A549 (cell line): ENCODE data around the gene BOLA1.

Experiments
- CBX8 ChIP-seq: fragments of 200-600 bp; sonication (generic); IDR thresholded peaks from 2 replicates; pipeline ENCODE4 v1.6.1; 2016
- CHD2 ChIP-seq: fragments of 150-350 bp; IDR thresholded peaks from 2 replicates; pipeline ENCODE4 v1.6.1; 2014; ENCODE audit warnings: low read length; ENCODE audit not compliant: partially characterized antibody
- HDAC2 ChIP-seq: fragments of 200-600 bp; sonication (generic); IDR thresholded peaks from 2 replicates; pipeline ENCODE4 v1.6.1; 2016
- JUN ChIP-seq, 2 experiments: fragments of >200 bp; sonication (Bioruptor Twin); formaldehyde crosslinking; IDR thresholded peaks; 2 replicates in 1 of 2; 3 replicates in 1 of 2; pipeline ENCODE4 v1.6.1; 2016 to 2017
- KDM1A ChIP-seq: fragments of 200-600 bp; sonication (generic); IDR thresholded peaks from 2 replicates; pipeline ENCODE4 v1.6.1; 2016; ENCODE audit warnings: low read depth, mild to moderate bottlenecking
- MAZ ChIP-seq: fragments of 150-350 bp; IDR thresholded peaks from 2 replicates; pipeline ENCODE4 v1.6.1; 2014; ENCODE audit warnings: antibody characterized with exemption, low read depth, low read length, borderline replicate concordance
- POLR2A ChIP-seq: IDR thresholded peaks from 2 replicates; pipeline ENCODE4 v1.6.1; 2012; ENCODE audit warnings: mild to moderate bottlenecking, low read length
- RFX5 ChIP-seq: fragments of 450-650 bp; IDR thresholded peaks from 2 replicates; pipeline ENCODE4 v1.7.1; 2014; ENCODE audit warnings: antibody characterized with exemption, mild to moderate bottlenecking, moderate library complexity
- SMC3 ChIP-seq: fragments of >200 bp; sonication (Bioruptor Twin); formaldehyde crosslinking; IDR thresholded peaks from 3 replicates; pipeline ENCODE4 v1.6.1; 2018; ENCODE audit warnings: inconsistent platforms
- ZSCAN20 ChIP-seq: fragments of 250-450 bp; sonication (Bioruptor Pico); IDR thresholded peaks from 2 replicates; pipeline ENCODE4 v1.8.0; 2022; ENCODE audit warnings: mild to moderate bottlenecking, moderate library complexity
- TF ChIP-seq, protein P1 (sequence below): fragments of >200 bp; sonication (Bioruptor Twin); formaldehyde crosslinking; IDR thresholded peaks from 3 replicates; pipeline ENCODE4 v1.5.1; 2016
- TF ChIP-seq, protein P2 (sequence below): fragments of 450-650 bp; IDR thresholded peaks from 2 replicates; pipeline ENCODE4 v1.6.1; 2014; ENCODE audit warnings: antibody characterized with exemption
- TF ChIP-seq, protein P3 (sequence below): IDR thresholded peaks from 2 replicates; pipeline ENCODE4 v1.6.1; 2012

DNA sequence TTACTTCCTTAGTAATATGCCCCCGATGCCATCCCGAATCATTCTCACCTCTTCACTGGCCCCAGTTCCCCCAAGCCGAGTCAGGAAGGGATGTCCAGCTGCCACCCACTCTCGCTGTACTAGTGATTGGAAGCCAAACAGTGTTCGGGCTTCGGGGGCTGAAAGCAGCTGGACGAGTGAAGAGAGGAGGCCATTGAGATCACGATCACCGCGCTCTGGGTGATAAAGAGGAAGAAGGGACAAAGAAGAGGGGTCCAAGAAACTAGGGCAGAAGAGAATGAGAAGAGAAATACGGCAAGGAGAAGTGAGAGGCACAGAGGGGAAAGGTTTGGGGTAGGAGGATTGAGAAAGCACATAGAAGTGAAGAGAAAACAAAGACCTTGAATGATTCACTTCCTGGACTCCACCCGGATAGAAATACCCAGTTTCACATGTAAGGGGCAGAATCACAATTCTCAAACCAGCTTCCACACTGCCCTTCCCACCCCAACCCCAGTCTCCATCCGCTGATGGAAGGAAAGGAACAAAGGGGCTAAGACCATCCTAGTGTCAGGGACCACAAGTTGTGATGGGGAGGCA, 31.9 kb downstream of the BOLA1 start:
- TF ChIP-seq RFX5: no peak
- TF ChIP-seq CHD2: no peak
- TF ChIP-seq, protein P1, sequence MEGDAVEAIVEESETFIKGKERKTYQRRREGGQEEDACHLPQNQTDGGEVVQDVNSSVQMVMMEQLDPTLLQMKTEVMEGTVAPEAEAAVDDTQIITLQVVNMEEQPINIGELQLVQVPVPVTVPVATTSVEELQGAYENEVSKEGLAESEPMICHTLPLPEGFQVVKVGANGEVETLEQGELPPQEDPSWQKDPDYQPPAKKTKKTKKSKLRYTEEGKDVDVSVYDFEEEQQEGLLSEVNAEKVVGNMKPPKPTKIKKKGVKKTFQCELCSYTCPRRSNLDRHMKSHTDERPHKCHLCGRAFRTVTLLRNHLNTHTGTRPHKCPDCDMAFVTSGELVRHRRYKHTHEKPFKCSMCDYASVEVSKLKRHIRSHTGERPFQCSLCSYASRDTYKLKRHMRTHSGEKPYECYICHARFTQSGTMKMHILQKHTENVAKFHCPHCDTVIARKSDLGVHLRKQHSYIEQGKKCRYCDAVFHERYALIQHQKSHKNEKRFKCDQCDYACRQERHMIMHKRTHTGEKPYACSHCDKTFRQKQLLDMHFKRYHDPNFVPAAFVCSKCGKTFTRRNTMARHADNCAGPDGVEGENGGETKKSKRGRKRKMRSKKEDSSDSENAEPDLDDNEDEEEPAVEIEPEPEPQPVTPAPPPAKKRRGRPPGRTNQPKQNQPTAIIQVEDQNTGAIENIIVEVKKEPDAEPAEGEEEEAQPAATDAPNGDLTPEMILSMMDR: no peak
- TF ChIP-seq MAZ: no peak
- TF ChIP-seq, protein P2, sequence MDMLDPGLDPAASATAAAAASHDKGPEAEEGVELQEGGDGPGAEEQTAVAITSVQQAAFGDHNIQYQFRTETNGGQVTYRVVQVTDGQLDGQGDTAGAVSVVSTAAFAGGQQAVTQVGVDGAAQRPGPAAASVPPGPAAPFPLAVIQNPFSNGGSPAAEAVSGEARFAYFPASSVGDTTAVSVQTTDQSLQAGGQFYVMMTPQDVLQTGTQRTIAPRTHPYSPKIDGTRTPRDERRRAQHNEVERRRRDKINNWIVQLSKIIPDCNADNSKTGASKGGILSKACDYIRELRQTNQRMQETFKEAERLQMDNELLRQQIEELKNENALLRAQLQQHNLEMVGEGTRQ: no peak
- TF ChIP-seq POLR2A: no peak
- no peak for TF ChIP-seq JUN (IDR thresholded peaks at IDR 0.05)
- TF ChIP-seq HDAC2: no peak
- TF ChIP-seq SMC3: no peak
- no peak for TF ChIP-seq ZSCAN20
- no peak for TF ChIP-seq CBX8
- TF ChIP-seq, protein P3, sequence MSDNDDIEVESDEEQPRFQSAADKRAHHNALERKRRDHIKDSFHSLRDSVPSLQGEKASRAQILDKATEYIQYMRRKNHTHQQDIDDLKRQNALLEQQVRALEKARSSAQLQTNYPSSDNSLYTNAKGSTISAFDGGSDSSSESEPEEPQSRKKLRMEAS: no peak
- TF ChIP-seq KDM1A: no peak
